H9 (cell line): ENCODE results near the gene UBE2N. TPM values are rescaled to one million over a fixed set of nuclear protein-coding genes. Genes with fewer than 3 reads are reported as not detected.

Experiments
- DNase-seq: peaks from one replicate; pipeline ENCODE4 v3.0.0-alpha.2; 2017
- H2AFZ ChIP-seq: one replicate; pipeline ENCODE4 v1.6.1; 2013; ENCODE audit warnings: mild to moderate bottlenecking, low read length, control low read depth, moderate library complexity
- H2AK5ac ChIP-seq: 2 replicates; pipeline ENCODE4 v1.6.1; 2013; ENCODE audit warnings: low read length, control low read depth, mixed read lengths; ENCODE audit not compliant: insufficient read length
- H2BK120ac ChIP-seq: one replicate; pipeline ENCODE4 v1.6.1; 2013; ENCODE audit warnings: low read depth, mild to moderate bottlenecking, low read length, control low read depth, inconsistent platforms; ENCODE audit not compliant: poor library complexity, severe bottlenecking
- H2BK12ac ChIP-seq: 2 replicates; pipeline ENCODE4 v1.6.1; 2013; ENCODE audit warnings: low read length, control low read depth, mixed read lengths, low read depth; ENCODE audit not compliant: insufficient read length
- H2BK15ac ChIP-seq: 2 replicates; pipeline ENCODE4 v1.6.1; 2013; ENCODE audit warnings: low read depth, low read length, control low read depth
- H2BK20ac ChIP-seq: one replicate; pipeline ENCODE4 v1.6.1; 2013; ENCODE audit warnings: low read depth, mild to moderate bottlenecking, low read length, control low read depth, inconsistent platforms; ENCODE audit not compliant: poor library complexity, severe bottlenecking
- H2BK5ac ChIP-seq: 2 replicates; pipeline ENCODE4 v1.6.1; 2013; ENCODE audit warnings: low read length, control low read depth, mixed read lengths; ENCODE audit not compliant: insufficient read length
- H3K14ac ChIP-seq: 2 replicates; pipeline ENCODE4 v1.6.1; 2013; ENCODE audit warnings: low read length, control low read depth; ENCODE audit not compliant: insufficient read depth
- H3K18ac ChIP-seq: 2 replicates; pipeline ENCODE4 v1.6.1; 2013; ENCODE audit warnings: low read depth, mild to moderate bottlenecking, mixed read lengths, low read length, control low read depth; ENCODE audit not compliant: insufficient read length
- H3K23ac ChIP-seq: 2 replicates; pipeline ENCODE4 v1.6.1; 2013; ENCODE audit warnings: low read length, control low read depth, mixed read lengths, low read depth; ENCODE audit not compliant: insufficient read length
- H3K23me2 ChIP-seq: 2 replicates; pipeline ENCODE4 v1.6.1; 2013; ENCODE audit warnings: low read depth, mild to moderate bottlenecking, mixed read lengths, low read length, control low read depth; ENCODE audit not compliant: insufficient read length, poor library complexity, severe bottlenecking
- H3K27ac ChIP-seq: 2 replicates; pipeline ENCODE4 v1.5.1; 2013; ENCODE audit warnings: low read length, control low read depth, mixed read lengths, low read depth; ENCODE audit not compliant: insufficient read length
- H3K27me3 ChIP-seq: 2 replicates; pipeline ENCODE4 v1.6.1; 2013; ENCODE audit warnings: low read length, control low read depth, inconsistent platforms; ENCODE audit not compliant: insufficient read depth
- H3K4ac ChIP-seq: 2 replicates; pipeline ENCODE4 v1.6.1; 2013; ENCODE audit warnings: low read depth, mild to moderate bottlenecking, control low read depth, inconsistent platforms, low read length, moderate library complexity
- H3K4me1 ChIP-seq: 2 replicates; pipeline ENCODE4 v1.6.1; 2013; ENCODE audit warnings: low read length, control low read depth, inconsistent platforms; ENCODE audit not compliant: insufficient read depth
- H3K4me2 ChIP-seq: 2 replicates; pipeline ENCODE4 v1.6.1; 2013; ENCODE audit warnings: low read length, control low read depth, mixed read lengths; ENCODE audit not compliant: insufficient read length, insufficient read depth
- H3K56ac ChIP-seq: 2 replicates; pipeline ENCODE4 v1.6.1; 2013; ENCODE audit warnings: low read depth, mild to moderate bottlenecking, mixed read lengths, low read length, control low read depth; ENCODE audit not compliant: insufficient read length
- H3K79me1 ChIP-seq: 2 replicates; pipeline ENCODE4 v1.6.1; 2013; ENCODE audit warnings: low read depth, mild to moderate bottlenecking, moderate library complexity, low read length, control low read depth, inconsistent platforms; ENCODE audit not compliant: insufficient read depth, poor library complexity, severe bottlenecking
- H3K79me2 ChIP-seq: 2 replicates; pipeline ENCODE4 v1.6.1; 2013; ENCODE audit warnings: low read length, control low read depth, inconsistent platforms; ENCODE audit not compliant: insufficient read depth
- H3K9ac ChIP-seq: 2 replicates; pipeline ENCODE4 v1.6.1; 2013; ENCODE audit warnings: low read length, control low read depth, mixed read lengths; ENCODE audit not compliant: insufficient read length; ENCODE audit errors: extremely low read depth
- H3K9me3 ChIP-seq: one replicate; pipeline ENCODE4 v1.6.1; 2013; ENCODE audit warnings: low read depth, low read length, inconsistent platforms; ENCODE audit not compliant: control insufficient read depth
- H3T11ph ChIP-seq: one replicate; pipeline ENCODE4 v1.6.1; 2013; ENCODE audit warnings: mild to moderate bottlenecking, low read length, control low read depth, inconsistent platforms
- H4K20me1 ChIP-seq: one replicate; pipeline ENCODE4 v1.6.1; 2013; ENCODE audit not compliant: control insufficient read depth, insufficient read length, insufficient read depth
- H4K5ac ChIP-seq: 2 replicates; pipeline ENCODE4 v1.6.1; 2013; ENCODE audit warnings: low read depth, mild to moderate bottlenecking, mixed read lengths, low read length, control low read depth; ENCODE audit not compliant: insufficient read length
- H4K8ac ChIP-seq: replicated peaks from 2 replicates; pipeline ENCODE4 v1.6.1; 2013; ENCODE audit warnings: low read length, control low read depth, mixed read lengths, low read depth; ENCODE audit not compliant: insufficient read length
- H4K91ac ChIP-seq: 2 replicates; pipeline ENCODE4 v1.6.1; 2013; ENCODE audit warnings: low read depth, mild to moderate bottlenecking, moderate library complexity, mixed read lengths, low read length, control low read depth; ENCODE audit not compliant: insufficient read length
- H3K27ac Mint-ChIP-seq, 3 experiments: 2 replicates in 2 of 3; 3 replicates in 1 of 3; pipeline ENCODE4 v1.8.0; 2020 to 2021; ENCODE audit warnings: mixed read lengths in 3 of 3, mild to moderate bottlenecking in 1 of 3, moderate library complexity in 1 of 3
- H3K27me3 Mint-ChIP-seq: 2 replicates; pipeline ENCODE4 v1.8.0; 2021; ENCODE audit warnings: low read depth, mild to moderate bottlenecking, moderate library complexity, mixed read lengths
- H3K36me3 Mint-ChIP-seq, 3 experiments: 2 replicates in 2 of 3; 3 replicates in 1 of 3; pipeline ENCODE4 v1.8.0; 2020 to 2021; ENCODE audit warnings: low read depth in 3 of 3, mixed read lengths in 3 of 3; ENCODE audit not compliant: insufficient read depth in 1 of 3
- H3K4me1 Mint-ChIP-seq, 2 experiments: 2 replicates each; pipeline ENCODE4 v1.8.0; 2020; ENCODE audit warnings: mixed read lengths in 2 of 2
- H3K4me3 Mint-ChIP-seq, 2 experiments: 2 replicates in 1 of 2; 3 replicates in 1 of 2; pipeline ENCODE4 v1.8.0; 2020 to 2021; ENCODE audit warnings: mild to moderate bottlenecking in 2 of 2, mixed read lengths in 2 of 2, moderate library complexity in 1 of 2
- H3K9me3 Mint-ChIP-seq, 2 experiments: 2 replicates in 1 of 2; 3 replicates in 1 of 2; pipeline ENCODE4 v1.8.0; 2020; ENCODE audit warnings: mild to moderate bottlenecking in 2 of 2, mixed read lengths in 2 of 2, moderate library complexity in 1 of 2
- WGBS: extraction: QIAGEN DNeasy Blood & Tissue Kit; methylation state at CpG from one replicate; pipeline ENCODE4 v1.1.7; 2013; ENCODE audit warnings: missing lambda C conversion rate, low lambda C conversion rate, mixed read lengths; ENCODE audit not compliant: insufficient read length; ENCODE audit errors: extremely low coverage; 5-methylcytosine and 5-hydroxymethylcytosine counted together
- total RNA-seq: library from RNA; stranded (reverse); gene quantifications from 2 replicates; pipeline ENCODE4 v1.2.1, GENCODE V29; 2021
- TF ChIP-seq, protein P1 (sequence below): fragments of 200-600 bp; sonication (generic); conservative IDR thresholded peaks from 3 replicates; pipeline ENCODE4 v1.8.0; 2021; ENCODE audit warnings: antibody characterized with exemption, mild to moderate bottlenecking

UBE2N gene
- total RNA-seq, 1 experiment from 2014 or later: 192 TPM

DNA sequence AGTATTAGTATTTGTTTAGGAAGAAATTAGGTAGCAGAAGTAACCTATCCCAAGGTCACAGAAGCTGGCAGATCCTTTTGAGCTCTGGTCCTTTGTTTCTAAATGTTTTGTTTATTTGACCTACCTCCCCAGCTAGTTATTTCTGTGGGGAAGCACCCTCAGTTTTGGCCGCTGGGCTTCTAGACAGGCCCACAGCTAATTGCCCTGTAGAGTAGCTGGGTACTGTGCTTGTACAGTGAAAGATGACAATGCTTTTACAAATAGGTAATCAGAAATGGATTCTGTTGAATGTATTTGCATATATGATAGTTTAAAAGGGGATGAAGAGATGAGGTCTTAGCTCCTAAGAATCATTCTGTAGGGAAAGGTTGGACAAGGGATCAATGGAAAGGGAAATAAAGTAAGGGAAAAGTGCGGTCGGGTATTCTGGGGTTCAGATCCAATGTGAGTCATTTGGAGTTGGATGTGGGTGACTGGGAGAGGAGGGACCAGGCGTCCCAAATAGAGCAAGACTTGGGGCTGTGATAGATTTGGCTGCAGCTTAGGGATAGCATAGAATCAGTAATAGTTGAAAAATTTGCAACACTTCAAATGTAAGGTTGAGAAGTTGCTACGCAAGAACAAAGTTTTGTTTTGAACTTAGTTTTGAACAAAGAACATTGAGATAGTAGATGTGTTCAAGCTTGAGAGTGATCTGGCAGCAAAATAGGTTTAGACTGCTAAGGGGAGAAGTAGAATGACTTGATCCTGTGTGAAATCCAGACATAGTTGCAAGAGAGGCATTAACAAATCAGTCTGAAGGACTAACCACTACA, 60.4 kb downstream of the UBE2N start:
- Histone ChIP-seq H3K23ac (no peak overlapping the region), H2BK20ac (no peak overlapping the region), H3T11ph (no peak overlapping the region), H3K18ac (no peak overlapping the region), H3K9ac (no peak overlapping the region), H3K14ac (no peak overlapping the region), H3K4ac (no peak overlapping the region), H3K27me3 (no peaks in the 10 kb centered on the region), H3K9me3 (no peaks in the 10 kb centered on the region), H3K79me2 (peaks cover 44% of the 10 kb centered on the region; the same call in 1 of the 2 replicates), H2BK15ac (no peak overlapping the region), H3K56ac (no peak overlapping the region), H2BK12ac (no peak overlapping the region), H4K5ac (no peak overlapping the region), H4K91ac (no peak overlapping the region), H4K20me1 (no peaks in the 10 kb centered on the region), H2AFZ (no peak overlapping the region), H2AK5ac (no peak overlapping the region), H2BK5ac (no peak overlapping the region), H4K8ac (no peak overlapping the region), H3K79me1 (peaks cover 10% of the 10 kb centered on the region), H3K4me1 (0 out of 2 replicates have a peak, but pooled peaks cover 2% of the 10 kb centered on the region), H3K23me2 (peaks cover 8% of the 10 kb centered on the region), H3K4me2 (no peak overlapping the region), H2BK120ac (no peak overlapping the region), H3K27ac (no peak overlapping the region)
- H3K4me1 Mint-ChIP-seq: peaks cover 41 to 44% of the 10 kb centered on the region in 2 experiments
- TF ChIP-seq, protein P1, sequence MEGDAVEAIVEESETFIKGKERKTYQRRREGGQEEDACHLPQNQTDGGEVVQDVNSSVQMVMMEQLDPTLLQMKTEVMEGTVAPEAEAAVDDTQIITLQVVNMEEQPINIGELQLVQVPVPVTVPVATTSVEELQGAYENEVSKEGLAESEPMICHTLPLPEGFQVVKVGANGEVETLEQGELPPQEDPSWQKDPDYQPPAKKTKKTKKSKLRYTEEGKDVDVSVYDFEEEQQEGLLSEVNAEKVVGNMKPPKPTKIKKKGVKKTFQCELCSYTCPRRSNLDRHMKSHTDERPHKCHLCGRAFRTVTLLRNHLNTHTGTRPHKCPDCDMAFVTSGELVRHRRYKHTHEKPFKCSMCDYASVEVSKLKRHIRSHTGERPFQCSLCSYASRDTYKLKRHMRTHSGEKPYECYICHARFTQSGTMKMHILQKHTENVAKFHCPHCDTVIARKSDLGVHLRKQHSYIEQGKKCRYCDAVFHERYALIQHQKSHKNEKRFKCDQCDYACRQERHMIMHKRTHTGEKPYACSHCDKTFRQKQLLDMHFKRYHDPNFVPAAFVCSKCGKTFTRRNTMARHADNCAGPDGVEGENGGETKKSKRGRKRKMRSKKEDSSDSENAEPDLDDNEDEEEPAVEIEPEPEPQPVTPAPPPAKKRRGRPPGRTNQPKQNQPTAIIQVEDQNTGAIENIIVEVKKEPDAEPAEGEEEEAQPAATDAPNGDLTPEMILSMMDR: no peak
- no CpG with 5 or more reads among the region's 5 CpGs for WGBS
- DNase-seq: no peak
- peaks cover 2 to 8% (median 6%) of the 10 kb centered on the region in 3 experiments; a peak in 4 of 7 replicates for H3K36me3 Mint-ChIP-seq
- no peaks in the 10 kb centered on the region; the same call in 1 of the 2 replicates for H3K27me3 Mint-ChIP-seq
- H3K27ac Mint-ChIP-seq: peak overlapping the region in 2 of 3 experiments; percentile 6 to 42; a peak in 4 of 7 replicates
- H3K4me3 Mint-ChIP-seq: peak overlapping the region in 1 of 2 experiments; percentile 99; a peak in 4 of 5 replicates
- H3K9me3 Mint-ChIP-seq: peaks cover 0 to 4% of the 10 kb centered on the region in 2 experiments; a peak in 3 of 5 replicates
